SH-SY5Y (cell line): ENCODE results near the gene CROCC2.

Experiments
- GATA2 ChIP-seq: IDR thresholded peaks from 2 replicates; pipeline ENCODE4 v1.6.1; 2011; ENCODE audit warnings: mild to moderate bottlenecking, low read depth, low read length
- GATA3 ChIP-seq: IDR thresholded peaks from 2 replicates; pipeline ENCODE4 v1.6.1; 2011; ENCODE audit warnings: low read depth, mild to moderate bottlenecking, low read length, moderate library complexity

CROCC2 gene

GRCh38 chr2:240925191-240925567 lies 19.0 kb downstream of the CROCC2 start:
- TF ChIP-seq GATA3 (no peak), GATA2 (no peak)

- no peak for TF ChIP-seq GATA3
- TF ChIP-seq GATA2 = no peak
Observed at GRCh38 chr2:240925568-240926515, 19.7 kb downstream of the CROCC2 start.

GRCh38 chr2:240926516-240927389 lies 20.6 kb downstream of the CROCC2 start:
- 0 out of 2 replicates have a peak, but pooled peaks have one; percentile 20 for TF ChIP-seq GATA2
- no peak for TF ChIP-seq GATA3

- TF ChIP-seq GATA2 (no peak), GATA3 (no peak)
Observed at GRCh38 chr2:240927390-240927781, 21.2 kb downstream of the CROCC2 start.

GRCh38 chr2:240928476-240929363 lies 22.6 kb downstream of the CROCC2 start:
- TF ChIP-seq GATA2 (no peak), GATA3 (no peak)

GRCh38 chr2:240929364-240930095 lies 23.4 kb downstream of the CROCC2 start:
- TF ChIP-seq GATA3 (no peak), GATA2 (no peak)

GRCh38 chr2:240930096-240930630 lies 24.0 kb downstream of the CROCC2 start:
- no peak for TF ChIP-seq GATA2

GRCh38 chr2:240930631-240931318 lies 24.6 kb downstream of the CROCC2 start:
- TF ChIP-seq GATA3 (no peak), GATA2 (no peak)

GRCh38 chr2:240931319-240931949 lies 25.3 kb downstream of the CROCC2 start:
- no peak for TF ChIP-seq GATA2
- no peak for TF ChIP-seq GATA3

GRCh38 chr2:240932001-240932723 lies 26.0 kb downstream of the CROCC2 start:
- no peak for TF ChIP-seq GATA2
- no peak for TF ChIP-seq GATA3

- TF ChIP-seq GATA3 = no peak
- TF ChIP-seq GATA2 = no peak
Observed at GRCh38 chr2:240932724-240933047, 26.6 kb downstream of the CROCC2 start.
